H1 (cell line): ENCODE measurements around the gene CTIF. TPM values are rescaled to one million over a fixed set of nuclear protein-coding genes. Genes with fewer than 3 reads are reported as not detected.

Experiments used
- CTCF ChIA-PET: fragments of 300-600 bp; sonication (Branson Sonifier 250); formaldehyde crosslinking; loops from one replicate; lab custom pipeline; 2021; ENCODE audit not compliant: partially characterized antibody; lab: Charles Lee
- POLR2A ChIA-PET: fragments of 300-600 bp; sonication (Branson Sonifier 250); formaldehyde crosslinking; loops from one replicate; lab custom pipeline; 2021; ENCODE audit warnings: inconsistent platforms; ENCODE audit not compliant: partially characterized antibody; lab: Charles Lee
- DNase-seq, 2 experiments: peaks; one replicate each; pipeline versions ENCODE4 v3.0.0 to v3.0.0-alpha.2; 2010 to 2022; ENCODE audit warnings: low spot score in 2 of 2, low read depth in 1 of 2, mixed read lengths in 1 of 2
- FAIRE-seq: peaks from 2 replicates; lab custom pipeline; 2011; peaks lifted over from hg19 to GRCh38; lab: Jason Lieb, UNC
- H2AFZ ChIP-seq: 2 replicates; pipeline ENCODE4 v1.8.1; 2012; ENCODE audit warnings: low read length, inconsistent platforms
- H2AK5ac ChIP-seq: 2 replicates; pipeline ENCODE4 v1.6.1; 2013; ENCODE audit warnings: low read depth, low read length
- H2BK120ac ChIP-seq: replicated peaks from 2 replicates; pipeline ENCODE3; 2013; ENCODE audit warnings: low read depth, low read length, inconsistent platforms
- H2BK12ac ChIP-seq: 2 replicates; pipeline ENCODE4 v1.6.1; 2013; ENCODE audit warnings: low read depth, low read length
- H2BK15ac ChIP-seq: 2 replicates; pipeline ENCODE4 v1.6.1; 2013; ENCODE audit warnings: low read length
- H2BK20ac ChIP-seq: 2 replicates; pipeline ENCODE4 v1.6.1; 2013; ENCODE audit warnings: low read length
- H2BK5ac ChIP-seq: 2 replicates; pipeline ENCODE4 v1.6.1; 2013; ENCODE audit warnings: low read depth, low read length
- H3K14ac ChIP-seq: 2 replicates; pipeline ENCODE4 v1.6.1; 2013; ENCODE audit warnings: inconsistent platforms; ENCODE audit not compliant: insufficient read length
- H3K18ac ChIP-seq: 2 replicates; pipeline ENCODE4 v1.6.1; 2013; ENCODE audit warnings: low read length; ENCODE audit errors: extremely low read depth
- H3K23ac ChIP-seq: 2 replicates; pipeline ENCODE4 v1.6.1; 2013; ENCODE audit warnings: inconsistent platforms; ENCODE audit not compliant: insufficient read length
- H3K23me2 ChIP-seq: 2 replicates; pipeline ENCODE4 v1.6.1; 2013; ENCODE audit warnings: low read depth, low read length
- H3K27ac ChIP-seq: 2 replicates; pipeline ENCODE4 v1.6.1; 2011; ENCODE audit warnings: low read depth, low read length, inconsistent platforms
- H3K27me3 ChIP-seq, 4 experiments: replicated peaks in 1 of 4; 1 replicate in 1 of 4; 2 replicates in 3 of 4; pipeline versions ENCODE4 v1.6.1 to v1.8.1; 2011 to 2013; ENCODE audit warnings: low read length in 3 of 4, mild to moderate bottlenecking in 3 of 4, inconsistent platforms in 2 of 4, mixed read lengths in 2 of 4, moderate library complexity in 1 of 4; ENCODE audit not compliant: control insufficient read depth in 3 of 4, insufficient read depth in 3 of 4; ENCODE audit errors: extremely low read depth in 1 of 4
- H3K36me3 ChIP-seq, 4 experiments: 2 replicates each; pipeline versions ENCODE4 v1.6.1 to v1.8.1; 2011 to 2013; ENCODE audit warnings: mild to moderate bottlenecking in 4 of 4, low read length in 3 of 4, moderate library complexity in 2 of 4, control low read depth in 1 of 4, inconsistent platforms in 1 of 4; ENCODE audit not compliant: insufficient read depth in 4 of 4, control insufficient read depth in 2 of 4
- H3K4ac ChIP-seq: replicated peaks from 2 replicates; pipeline ENCODE3; 2013; ENCODE audit warnings: low read length, low read depth, mixed read lengths, inconsistent platforms; ENCODE audit not compliant: insufficient read length
- H3K4me1 ChIP-seq, 4 experiments: replicated peaks in 1 of 4; 1 replicate in 1 of 4; 2 replicates in 3 of 4; pipeline versions ENCODE4 v1.6.1 to v1.8.1; 2011 to 2013; ENCODE audit warnings: low read length in 3 of 4, inconsistent platforms in 2 of 4, mixed read lengths in 1 of 4; ENCODE audit not compliant: insufficient read depth in 4 of 4, control insufficient read depth in 3 of 4
- H3K4me2 ChIP-seq, 2 experiments: 2 replicates each; pipeline versions ENCODE4 v1.6.1 to v1.8.1; 2011 to 2013; ENCODE audit warnings: low read depth in 2 of 2, low read length in 2 of 2, control low read depth in 1 of 2, inconsistent platforms in 1 of 2, mild to moderate bottlenecking in 1 of 2; ENCODE audit not compliant: insufficient read depth in 1 of 2
- H3K4me3 ChIP-seq, 4 experiments: fragments of 200-600, 300-600 bp in 1 of 4; sonication (generic), shearing (Covaris generic), sonication (Bioruptor Twin) in 1 of 4; 2 replicates each; pipeline versions ENCODE4 v1.5.1 to v1.8.1; 2011 to 2016; ENCODE audit warnings: low read length in 4 of 4, low read depth in 3 of 4, control low read depth in 2 of 4, inconsistent platforms in 2 of 4, mild to moderate bottlenecking in 2 of 4, mixed read lengths in 1 of 4, moderate library complexity in 1 of 4; ENCODE audit not compliant: insufficient read depth in 2 of 4; ENCODE audit errors: extremely low read depth in 1 of 4
- H3K56ac ChIP-seq: replicated peaks from 2 replicates; pipeline ENCODE3; 2013; ENCODE audit warnings: low read depth, mild to moderate bottlenecking, mixed read lengths, low read length, inconsistent platforms; ENCODE audit not compliant: insufficient read length
- H3K79me1 ChIP-seq: 2 replicates; pipeline ENCODE4 v1.6.1; 2013; ENCODE audit warnings: low read depth, low read length, control low read depth
- H3K79me2 ChIP-seq, 2 experiments: 2 replicates each; pipeline versions ENCODE4 v1.6.1 to v1.8.1; 2012 to 2013; ENCODE audit warnings: low read length in 2 of 2, mild to moderate bottlenecking in 2 of 2, inconsistent platforms in 1 of 2; ENCODE audit not compliant: insufficient read depth in 2 of 2, control insufficient read depth in 1 of 2
- H3K9ac ChIP-seq, 4 experiments: replicated peaks in 1 of 4; 1 replicate in 1 of 4; 2 replicates in 3 of 4; pipeline versions ENCODE4 v1.6.1 to v1.8.1; 2011 to 2013; ENCODE audit warnings: low read depth in 3 of 4, low read length in 3 of 4, control low read depth in 2 of 4, mild to moderate bottlenecking in 2 of 4, moderate library complexity in 2 of 4, inconsistent platforms in 1 of 4; ENCODE audit errors: extremely low read depth in 1 of 4
- H3K9me3 ChIP-seq, 2 experiments: 2 replicates each; pipeline versions ENCODE4 v1.6.1 to v1.8.1; 2012 to 2013; ENCODE audit warnings: mild to moderate bottlenecking in 2 of 2, moderate library complexity in 2 of 2, control low read depth in 1 of 2, inconsistent platforms in 1 of 2, low read depth in 1 of 2, low read length in 1 of 2, mixed read lengths in 1 of 2; ENCODE audit not compliant: insufficient read depth in 2 of 2
- H4K20me1 ChIP-seq, 2 experiments: replicated peaks in 1 of 2; 2 replicates each; pipeline versions ENCODE3 to v1.8.1; 2011 to 2013; ENCODE audit warnings: inconsistent platforms in 2 of 2, low read length in 2 of 2, mild to moderate bottlenecking in 1 of 2; ENCODE audit not compliant: insufficient read depth in 2 of 2, control insufficient read depth in 1 of 2
- H4K5ac ChIP-seq: 2 replicates; pipeline ENCODE4 v1.6.1; 2013; ENCODE audit warnings: low read length, low read depth, mixed read lengths, inconsistent platforms; ENCODE audit not compliant: insufficient read length
- H4K8ac ChIP-seq: 2 replicates; pipeline ENCODE4 v1.8.0; 2013; ENCODE audit warnings: mild to moderate bottlenecking, moderate library complexity, low read length, inconsistent platforms; ENCODE audit not compliant: insufficient read depth; ENCODE audit errors: extremely low read depth
- H4K91ac ChIP-seq: replicated peaks from 2 replicates; pipeline ENCODE3; 2013; ENCODE audit warnings: low read length, mixed read lengths, inconsistent platforms; ENCODE audit not compliant: insufficient read length
- CEBPB ChIP-seq: IDR thresholded peaks from 2 replicates; pipeline ENCODE4 v1.6.1; 2012; ENCODE audit warnings: low read depth, low read length
- KDM4A ChIP-seq: IDR thresholded peaks from one replicate; pipeline ENCODE4 v1.7.1; 2012; ENCODE audit warnings: low read depth, mild to moderate bottlenecking, moderate library complexity, low read length, inconsistent platforms; ENCODE audit not compliant: severe bottlenecking
- TEAD4 ChIP-seq: IDR thresholded peaks from 2 replicates; pipeline ENCODE4 v1.6.1; 2012; ENCODE audit warnings: low read depth, low read length, inconsistent platforms, mixed read lengths
- WGBS, 2 experiments: shearing (Covaris generic) in 1 of 2; methylation state at CpG; one replicate each; pipeline versions ENCODE4 v1.1.6 to v1.1.7; 2013 to 2015; ENCODE audit warnings: low lambda C conversion rate in 2 of 2, mixed read lengths in 2 of 2, inconsistent platforms in 1 of 2, low coverage in 1 of 2, missing lambda C conversion rate in 1 of 2; ENCODE audit not compliant: insufficient replicate concordance in 2 of 2, insufficient coverage in 1 of 2, insufficient read length in 1 of 2; ENCODE audit errors: extremely low coverage in 1 of 2, missing lambda C conversion rate in 1 of 2; 5-methylcytosine and 5-hydroxymethylcytosine counted together
- polyA plus RNA-seq, 7 experiments: library from polyadenylated mRNA; depleted of rRNA in 3 of 7; stranded (reverse) in 5 of 7; unstranded in 2 of 7; fragments of >200 nt in 5 of 7; fragments of 200-250 nt in 2 of 7; gene quantifications; 1 replicate in 5 of 7; 2 replicates in 1 of 7; 4 replicates in 1 of 7; pipeline versions ENCODE4 v1.2.1 to v1.2.3, GENCODE V29; 2011 to 2013; ENCODE audit warnings: missing spikeins in 2 of 7, mixed read lengths in 2 of 7
- total RNA-seq: library from RNA; stranded (reverse); fragmentation: NEBNext Ultra II Directional; extraction: Animal tissue kit (Norgen Biotek cat#: 25700); gene quantifications from 2 replicates; pipeline ENCODE4 v1.2.1, GENCODE V29; 2021

CTIF gene
- total and polyA plus RNA-seq, 2 of the 8 experiments (the other 6 are each of a cell fraction or from before 2014, with no cell fraction given), result 9.0 to 17.8 TPM

DNA sequence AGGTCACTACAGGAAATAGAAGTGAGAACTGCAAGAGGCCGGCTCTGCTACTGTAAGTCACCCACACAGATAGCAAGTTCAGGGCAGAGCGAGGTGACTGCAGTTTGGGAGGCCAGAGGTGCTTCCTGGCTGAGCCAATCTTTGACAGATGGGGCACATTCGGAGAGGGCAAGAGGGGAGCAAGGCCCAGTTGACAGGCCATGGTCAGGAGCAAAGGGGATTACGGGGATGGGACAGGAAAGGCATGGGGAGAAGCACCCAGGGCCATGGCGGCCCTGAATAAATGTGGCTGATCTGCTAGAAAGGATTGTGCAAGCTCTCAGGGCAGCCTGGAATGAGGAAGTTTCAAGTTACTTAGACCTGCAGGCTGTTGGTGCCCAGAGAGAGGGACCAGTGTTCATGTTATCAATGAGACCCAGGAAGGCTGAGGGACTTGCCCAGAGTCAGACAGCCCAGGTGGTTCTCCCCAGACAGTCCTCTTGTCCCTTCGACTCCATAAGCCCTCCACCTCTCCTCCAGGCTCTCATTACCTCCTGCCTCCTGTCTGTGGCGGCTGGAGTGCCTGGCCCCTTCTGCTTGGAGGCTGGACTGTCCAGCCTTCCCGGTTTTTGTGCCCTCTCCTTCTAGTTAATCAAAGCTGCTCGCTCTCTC lies 123.3 kb downstream of the CTIF start:
- FAIRE-seq, result no peak
- no peak overlapping the region for H2BK20ac ChIP-seq
- H3K56ac ChIP-seq, result no peak overlapping the region
- H3K27me3 ChIP-seq, result no peaks in the 10 kb centered on the region
- no peak overlapping the region for H3K27ac ChIP-seq
- no peak overlapping the region for H2BK15ac ChIP-seq
- H2BK12ac ChIP-seq, result no peak overlapping the region
- H3K79me2 ChIP-seq, result peaks cover 0 to 5% of the 10 kb centered on the region in 2 experiments; a peak in 1 of 4 replicates
- H3K36me3 ChIP-seq, result peaks cover 0 to 5% (median 0%) of the 10 kb centered on the region in 4 experiments; a peak in 3 of 8 replicates
- no peak overlapping the region for H3K4me3 ChIP-seq
- peaks cover 4% of the 10 kb centered on the region for H3K23me2 ChIP-seq
- no peak overlapping the region for H2AK5ac ChIP-seq
- 76% methylated on average over 9 of the region's 9 CpGs; no CpG with 5 or more reads in 1 of the 2 experiments for WGBS, 2 experiments
- no peak overlapping the region for H4K91ac ChIP-seq
- TF ChIP-seq KDM4A (no peak), TEAD4 (0 out of 2 replicates have a peak, but pooled peaks have one; percentile 6), CEBPB (peak; percentile 89)
- H3K9ac ChIP-seq, result no peak overlapping the region
- ChIA-PET CTCF (interaction anchor here (0.8 to 5.2 kb wide), 10 partner anchors 12 to 581 kb away, joined by 3 to 46 read pairs (median 6); no protein-coding TSS in a partner anchor), POLR2A (interaction anchor here (0.6 to 1.5 kb wide), 2 partner anchors 123 to 307 kb away, joined by 3 read pairs; partner anchors contain the start of gene CTIF)
- H4K20me1 ChIP-seq, result peaks cover 0 to 6% of the 10 kb centered on the region in 2 experiments
- no peak overlapping the region for H2BK120ac ChIP-seq
- no peak overlapping the region for H3K4ac ChIP-seq
- peaks cover 4 to 10% of the 10 kb centered on the region in 2 experiments for H3K9me3 ChIP-seq
- H2BK5ac ChIP-seq, result no peak overlapping the region
- H4K5ac ChIP-seq, result no peak overlapping the region
- H3K18ac ChIP-seq, result no peak overlapping the region
- no peak overlapping the region for H3K4me2 ChIP-seq
- no peak overlapping the region for H2AFZ ChIP-seq
- H3K4me1 ChIP-seq, result peaks cover 0 to 10% (median 5%) of the 10 kb centered on the region in 4 experiments; a peak in 5 of 7 replicates
- H3K79me1 ChIP-seq, result no peaks in the 10 kb centered on the region; the same call in 1 of the 2 replicates
- no peak overlapping the region; the same call in 1 of the 2 replicates for H4K8ac ChIP-seq
- DNase-seq, result no peak
- H3K14ac ChIP-seq, result no peak overlapping the region
- no peak overlapping the region for H3K23ac ChIP-seq
